B cell (primary cell): ENCODE results near the gene KIF3A.

ENCODE experiments used
- CTCF ChIP-seq: fragments of 200-600 bp; IDR thresholded peaks from one replicate; pipeline ENCODE4 v1.8.0; 2022; ENCODE audit warnings: antibody characterized with exemption, mild to moderate bottlenecking
- EZH2 ChIP-seq: IDR thresholded peaks from 2 replicates; pipeline ENCODE4 v1.6.1; 2012; ENCODE audit warnings: borderline replicate concordance, low read depth, mild to moderate bottlenecking, moderate library complexity, low read length; ENCODE audit not compliant: insufficient read depth, poor library complexity, severe bottlenecking

GRCh38 chr5:132686193-132686592 is 51.2 kb downstream of the KIF3A start:
- no peak for TF ChIP-seq CTCF
- no peak for TF ChIP-seq EZH2
